Cardiac fibroblast (primary cell): ENCODE data around the gene HMGCL.
A peak's percentile ranks its signal among the peaks of the same experiment; 100 is the strongest.
"Not testable (repeated sequence)": the region's sequence is repeated elsewhere in the genome, so short reads cannot be mapped to it uniquely, and the experiment has no call there.

Source experiments
- DNase-seq, 2 donors: peaks; one replicate each; pipeline versions ENCODE4 v3.0.0 to v3.0.0-alpha.2; 2010; ENCODE audit warnings: low read depth in 2 of 2
- H3K4me3 ChIP-seq, 2 donors: replicated peaks in 1 of 2; 1 replicate in 1 of 2; 2 replicates in 1 of 2; pipeline ENCODE4 v1.5.1; 2011; ENCODE audit warnings: low read depth in 2 of 2, low read length in 2 of 2, mild to moderate bottlenecking in 2 of 2, moderate library complexity in 1 of 2
- CTCF ChIP-seq: IDR thresholded peaks from one replicate; pipeline ENCODE4 v1.5.1; 2011; ENCODE audit warnings: low read depth, mild to moderate bottlenecking, low read length, inconsistent platforms

Gene HMGCL

GRCh38 chr1:23845163-23845562 is 19.9 kb upstream of the HMGCL start:
- no peak overlapping the region for H3K4me3 ChIP-seq
- DNase-seq: no peak
- no peak for TF ChIP-seq CTCF

GRCh38 chr1:23843644-23844043 is 18.4 kb upstream of the HMGCL start:
- TF ChIP-seq CTCF: no peak
- no peak overlapping the region for H3K4me3 ChIP-seq

GRCh38 chr1:23838401-23838866 is 13.2 kb upstream of the HMGCL start:
- TF ChIP-seq CTCF: no peak
- peak overlapping the region; percentile 19 to 39 for H3K4me3 ChIP-seq
- DNase-seq: peak; percentile 41 to 58

More at GRCh38 chr1:23843644-23844043, 18.4 kb upstream of the HMGCL start:
- DNase-seq: no peak

GRCh38 chr1:23837908-23838307 is 12.7 kb upstream of the HMGCL start:
- no peak for DNase-seq
- no peak overlapping the region for H3K4me3 ChIP-seq
- no peak for TF ChIP-seq CTCF

- DNase-seq: no peak
- TF ChIP-seq CTCF: no peak
- no peak overlapping the region for H3K4me3 ChIP-seq
These were observed 10.8 kb upstream of the HMGCL start for GRCh38 chr1:23836037-23836436.

- H3K4me3 ChIP-seq, DNase-seq: not testable (repeated sequence)
These were observed 8.9 kb upstream of the HMGCL start for GRCh38 chr1:23834156-23834555.

GRCh38 chr1:23827717-23828116 is 2.5 kb upstream of the HMGCL start:
- DNase-seq: no peak
- H3K4me3 ChIP-seq: no peak overlapping the region
- no peak for TF ChIP-seq CTCF

- H3K4me3 ChIP-seq, DNase-seq: not testable (repeated sequence)
These were observed 1.4 kb upstream of the HMGCL start for GRCh38 chr1:23826590-23826989.
